HCT116 (cell line): Measurements from ENCODE around the gene WWTR1. TPM values are rescaled to one million over a fixed set of nuclear protein-coding genes. Genes with fewer than 3 reads are reported as not detected.
A peak's percentile ranks its signal among the peaks of the same experiment; 100 is the strongest.

Source experiments
- ATAC-seq: fragments of 200-7000 bp; cut with Tn5 transposase; 2 replicates; pipeline ENCODE4 v1.9.1; 2020; ENCODE audit warnings: mild to moderate bottlenecking, moderate library complexity
- BruUV-seq: library from RNA; stranded (reverse); fragments of 400-500 nt; replicated peaks from 2 replicates; lab custom pipeline; 2021; lab: Mats Ljungman, UMichigan
- CTCF ChIA-PET: fragments of 300-600 bp; sonication (Branson Sonifier 250); formaldehyde crosslinking; loops from one replicate; lab custom pipeline; 2021; ENCODE audit warnings: antibody characterized with exemption; lab: Charles Lee
- POLR2A ChIA-PET: fragments of 300-600, 350-600 bp; sonication (Branson Sonifier 250); formaldehyde crosslinking; loops from one replicate; lab custom pipeline; 2021; ENCODE audit warnings: antibody characterized with exemption; lab: Charles Lee
- RAD21 ChIA-PET, 2 experiments: fragments of 300-600 bp; sonication (Branson Sonifier 250); formaldehyde crosslinking; loops; one replicate each; lab custom pipeline; 2023; ENCODE audit warnings: low total read pairs in 2 of 2; ENCODE audit not compliant: uncharacterized antibody in 2 of 2, unreplicated experiment in 2 of 2, low non-redundant PET in 1 of 2; lab: Charles Lee
- DNase-seq: peaks from one replicate; pipeline ENCODE4 v3.0.0-alpha.2; 2010; ENCODE audit warnings: low read depth, low spot score
- H2AFZ ChIP-seq: fragments of 200-600 bp; shearing (Covaris generic), sonication (generic); 2 replicates; pipeline ENCODE4 v1.6.1; 2017; ENCODE audit warnings: low read depth, mixed run types, mixed read lengths, antibody characterized with exemption, low read length; ENCODE audit not compliant: poor library complexity, severe bottlenecking
- H3K27ac ChIP-seq: 2 replicates; pipeline ENCODE4 v1.5.1; 2012; ENCODE audit warnings: low read depth, low read length
- H3K27me3 ChIP-seq: fragments of 200-600 bp; sonication (generic); 2 replicates; pipeline ENCODE4 v1.6.1; 2016; ENCODE audit warnings: mixed run types, low read length, mixed read lengths; ENCODE audit not compliant: insufficient read depth
- H3K36me3 ChIP-seq, 2 experiments: fragments of 200-500 bp in 1 of 2; fragments of 200-600 bp in 1 of 2; sonication (Bioruptor generic) in 1 of 2; sonication (generic) in 1 of 2; 2 replicates each; pipeline versions ENCODE4 v1.5.1 to v1.6.1; 2014 to 2016; ENCODE audit warnings: low read length in 2 of 2, inconsistent platforms in 1 of 2, mixed read lengths in 1 of 2, mixed run types in 1 of 2; ENCODE audit not compliant: insufficient read depth in 2 of 2, control insufficient read depth in 1 of 2
- H3K4me1 ChIP-seq, 2 experiments: fragments of 200-600 bp in 1 of 2; sonication (generic) in 1 of 2; 2 replicates each; pipeline versions ENCODE4 v1.5.1 to v1.6.1; 2012 to 2017; ENCODE audit warnings: low read length in 2 of 2, inconsistent platforms in 1 of 2, mild to moderate bottlenecking in 1 of 2, mixed read lengths in 1 of 2, mixed run types in 1 of 2, moderate library complexity in 1 of 2; ENCODE audit not compliant: insufficient read depth in 2 of 2, control insufficient read depth in 1 of 2
- H3K4me2 ChIP-seq: fragments of 200-600 bp; sonication (generic); 2 replicates; pipeline ENCODE4 v1.6.1; 2017; ENCODE audit warnings: mixed run types, low read length, mixed read lengths
- H3K4me3 ChIP-seq, 2 experiments: fragments of 200-600 bp in 1 of 2; sonication (generic) in 1 of 2; replicated peaks in 1 of 2; 2 replicates each; pipeline ENCODE4 v1.5.1; 2011 to 2016; ENCODE audit warnings: low read length in 2 of 2, control low read depth in 1 of 2, low read depth in 1 of 2, mild to moderate bottlenecking in 1 of 2, mixed read lengths in 1 of 2, mixed run types in 1 of 2
- H3K79me2 ChIP-seq: fragments of 200-600 bp; sonication (generic); 2 replicates; pipeline ENCODE4 v1.6.1; 2017; ENCODE audit warnings: mild to moderate bottlenecking, mixed run types, low read length, moderate library complexity, mixed read lengths; ENCODE audit not compliant: insufficient read depth
- H3K9ac ChIP-seq: fragments of 200-600 bp; sonication (generic); 2 replicates; pipeline ENCODE4 v1.6.1; 2016; ENCODE audit warnings: low read length, mixed read lengths
- H3K9me2 ChIP-seq: fragments of 200-600 bp; sonication (generic), shearing (Covaris generic); 2 replicates; pipeline ENCODE4 v1.6.1; 2017; ENCODE audit warnings: mixed run types, mild to moderate bottlenecking, moderate library complexity; ENCODE audit not compliant: insufficient read depth
- H3K9me3 ChIP-seq, 2 experiments: fragments of 200-500 bp in 1 of 2; fragments of 200-600 bp in 1 of 2; sonication (Bioruptor generic) in 1 of 2; sonication (generic) in 1 of 2; 2 replicates each; pipeline ENCODE4 v1.6.1; 2014 to 2017; ENCODE audit warnings: low read length in 2 of 2, mixed read lengths in 2 of 2, inconsistent platforms in 1 of 2, low read depth in 1 of 2, mild to moderate bottlenecking in 1 of 2, mixed run types in 1 of 2, moderate library complexity in 1 of 2; ENCODE audit not compliant: control insufficient read depth in 1 of 2, insufficient read depth in 1 of 2
- H4K20me1 ChIP-seq: fragments of 200-600 bp; sonication (generic), shearing (Covaris generic); 2 replicates; pipeline ENCODE4 v1.6.1; 2017; ENCODE audit warnings: mixed run types, mild to moderate bottlenecking, moderate library complexity; ENCODE audit not compliant: insufficient read depth
- ATF3 ChIP-seq: IDR thresholded peaks from 2 replicates; pipeline ENCODE4 v1.6.1; 2012
- CEBPB ChIP-seq: IDR thresholded peaks from 2 replicates; pipeline ENCODE4 v1.6.1; 2012; ENCODE audit warnings: low read depth
- CTCF ChIP-seq, 3 experiments: fragments of 200-600 bp in 1 of 3; sonication (generic) in 1 of 3; IDR thresholded peaks in 2 of 3; conservative IDR thresholded peaks in 1 of 3; 2 replicates each; pipeline ENCODE4 v1.5.1; 2012 to 2017; ENCODE audit warnings: low read depth in 2 of 3, low read length in 2 of 3, antibody characterized with exemption in 1 of 3, borderline replicate concordance in 1 of 3, control low read depth in 1 of 3, mild to moderate bottlenecking in 1 of 3, mixed read lengths in 1 of 3, mixed run types in 1 of 3, moderate library complexity in 1 of 3; ENCODE audit not compliant: insufficient read depth in 1 of 3
- EGR1 ChIP-seq: IDR thresholded peaks from 2 replicates; pipeline ENCODE4 v1.6.1; 2012; ENCODE audit warnings: low read depth
- ELF1 ChIP-seq: IDR thresholded peaks from 2 replicates; pipeline ENCODE4 v1.6.1; 2012; ENCODE audit warnings: low read depth, borderline replicate concordance
- FOSL1 ChIP-seq: IDR thresholded peaks from 2 replicates; pipeline ENCODE4 v1.6.1; 2012; ENCODE audit warnings: low read depth
- JUND ChIP-seq: IDR thresholded peaks from 2 replicates; pipeline ENCODE4 v1.6.1; 2012
- POLR2A ChIP-seq: IDR thresholded peaks from 2 replicates; pipeline ENCODE4 v1.7.0; 2011; ENCODE audit warnings: borderline replicate concordance; ENCODE audit not compliant: insufficient read depth, insufficient read length; ENCODE audit errors: extremely low read depth
- POLR2AphosphoS5 ChIP-seq: IDR thresholded peaks from 2 replicates; pipeline ENCODE4 v1.6.1; 2011; ENCODE audit warnings: mild to moderate bottlenecking, low read depth, low read length, moderate library complexity
- RAD21 ChIP-seq: IDR thresholded peaks from 2 replicates; pipeline ENCODE4 v1.6.1; 2012; ENCODE audit warnings: low read depth, mild to moderate bottlenecking
- TCF7L2 ChIP-seq: IDR thresholded peaks from 2 replicates; pipeline ENCODE4 v1.7.0; 2011; ENCODE audit warnings: borderline replicate concordance, inconsistent platforms; ENCODE audit not compliant: insufficient read depth, insufficient read length; ENCODE audit errors: extremely low read depth
- YY1 ChIP-seq: IDR thresholded peaks from 2 replicates; pipeline ENCODE4 v1.6.1; 2011; ENCODE audit warnings: low read length, low read depth, moderate library complexity, mild to moderate bottlenecking; ENCODE audit not compliant: insufficient replicate concordance; ENCODE audit errors: extremely low read depth
- ZBTB33 ChIP-seq: IDR thresholded peaks from 2 replicates; pipeline ENCODE4 v1.6.1; 2011; ENCODE audit warnings: mild to moderate bottlenecking, low read length, moderate library complexity; ENCODE audit not compliant: insufficient replicate concordance; ENCODE audit errors: extremely low read depth
- ZFX ChIP-seq: fragments of 450-650 bp; IDR thresholded peaks from 2 replicates; pipeline ENCODE4 v1.6.1; 2017
- intact Hi-C: fragments of 100-400 bp; cut with micrococcal nuclease; formaldehyde crosslinking; loops from 2 replicates; pipeline ENCODE4 v1.10.0; 2022
- total RNA-seq: library from RNA; stranded (reverse); gene quantifications from one replicate; pipeline ENCODE4 v1.2.1, GENCODE V29; 2021; ENCODE audit not compliant: unreplicated experiment

WWTR1 gene
- total RNA-seq, 1 experiment from 2014 or later, result 46.9 TPM

GRCh38 chr3:149575961-149576564, 81.8 kb downstream of the WWTR1 start:
- ChIA-PET RAD21 (no interaction called here), POLR2A (interaction anchor here (1.0 to 1.7 kb wide), 12 partner anchors 8 to 232 kb away, joined by 3 to 15 read pairs (median 4); partner anchors contain the start of gene WWTR1), CTCF (interaction anchor here (1.0 kb wide), 1 partner anchor 13 kb away, joined by 3 read pairs; no protein-coding TSS in a partner anchor)
- H3K36me3 ChIP-seq, result 0 out of 4 replicates have a peak, but pooled peaks cover 0 to 5% of the 10 kb centered on the region in 2 experiments
- H3K9ac ChIP-seq, result peak overlapping the region; percentile 60
- H3K9me3 ChIP-seq, result no peaks in the 10 kb centered on the region
- H2AFZ ChIP-seq, result no peak overlapping the region
- H3K4me3 ChIP-seq, result peak overlapping the region; percentile 20 to 38
- intact Hi-C loops, result no loop called here
- H3K4me1 ChIP-seq, result peaks cover 99 to 100% of the 10 kb centered on the region in 2 experiments
- ATAC-seq, result peak; percentile 62
- peaks cover 59% of the 10 kb centered on the region for H3K79me2 ChIP-seq
- TSS peak; percentile 83 for BruUV-seq
- peak overlapping the region; percentile 74 for H3K4me2 ChIP-seq
- no peaks in the 10 kb centered on the region for H3K27me3 ChIP-seq
- H4K20me1 ChIP-seq, result no peaks in the 10 kb centered on the region
- DNase-seq, result peak; percentile 86
- no peaks in the 10 kb centered on the region for H3K9me2 ChIP-seq
- H3K27ac ChIP-seq, result peak overlapping the region; percentile 99
- TF ChIP-seq JUND (no peak), ZBTB33 (no peak), YY1 (peak; percentile 56), ZFX (no peak), ELF1 (no peak), RAD21 (no peak), TCF7L2 (peak; percentile 81), CTCF (IDR thresholded peaks at IDR 0.05 in 2 of 3, conservative IDR thresholded peaks at IDR 0.05 in 1 of 3; ENCODE audit: borderline replicate concordance in 1 of 3, insufficient read depth in 1 of 3, low read depth in 2 of 3, low read length in 2 of 3) (no peak), EGR1 (no peak), FOSL1 (no peak), CEBPB (no peak), POLR2A (no peak), POLR2AphosphoS5 (peak; percentile 86), ATF3 (no peak)
- TF ChIP-seq, all 23 proteins: peak for 3
